HCT116 (cell line): ENCODE results near the gene FER.

ENCODE experiments used
- EGR1 ChIP-seq: IDR thresholded peaks from 2 replicates; pipeline ENCODE4 v1.6.1; 2012; ENCODE audit warnings: low read depth
- JUND ChIP-seq: IDR thresholded peaks from 2 replicates; pipeline ENCODE4 v1.6.1; 2012
- POLR2A ChIP-seq: IDR thresholded peaks from 2 replicates; pipeline ENCODE4 v1.7.0; 2011; ENCODE audit warnings: borderline replicate concordance; ENCODE audit not compliant: insufficient read depth, insufficient read length; ENCODE audit errors: extremely low read depth
- RAD21 ChIP-seq: IDR thresholded peaks from 2 replicates; pipeline ENCODE4 v1.6.1; 2012; ENCODE audit warnings: low read depth, mild to moderate bottlenecking
- SIN3A ChIP-seq: IDR thresholded peaks from 2 replicates; pipeline ENCODE4 v1.6.1; 2012; ENCODE audit warnings: low read depth
- YY1 ChIP-seq: IDR thresholded peaks from 2 replicates; pipeline ENCODE4 v1.6.1; 2011; ENCODE audit warnings: low read length, low read depth, moderate library complexity, mild to moderate bottlenecking; ENCODE audit not compliant: insufficient replicate concordance; ENCODE audit errors: extremely low read depth
- TF ChIP-seq, protein P1 (sequence below), 3 experiments: fragments of 200-600 bp in 1 of 3; sonication (generic) in 1 of 3; IDR thresholded peaks in 2 of 3; conservative IDR thresholded peaks in 1 of 3; 2 replicates each; pipeline ENCODE4 v1.5.1; 2012 to 2017; ENCODE audit warnings: low read depth in 2 of 3, low read length in 2 of 3, antibody characterized with exemption in 1 of 3, borderline replicate concordance in 1 of 3, control low read depth in 1 of 3, mild to moderate bottlenecking in 1 of 3, mixed read lengths in 1 of 3, mixed run types in 1 of 3, moderate library complexity in 1 of 3; ENCODE audit not compliant: insufficient read depth in 1 of 3

GRCh38 chr5:108867656-108868055 is 120.0 kb downstream of the FER start:
- TF ChIP-seq JUND (no peak), EGR1 (no peak), RAD21 (no peak), SIN3A (no peak), POLR2A (no peak), YY1 (no peak)
- TF ChIP-seq, protein P1, sequence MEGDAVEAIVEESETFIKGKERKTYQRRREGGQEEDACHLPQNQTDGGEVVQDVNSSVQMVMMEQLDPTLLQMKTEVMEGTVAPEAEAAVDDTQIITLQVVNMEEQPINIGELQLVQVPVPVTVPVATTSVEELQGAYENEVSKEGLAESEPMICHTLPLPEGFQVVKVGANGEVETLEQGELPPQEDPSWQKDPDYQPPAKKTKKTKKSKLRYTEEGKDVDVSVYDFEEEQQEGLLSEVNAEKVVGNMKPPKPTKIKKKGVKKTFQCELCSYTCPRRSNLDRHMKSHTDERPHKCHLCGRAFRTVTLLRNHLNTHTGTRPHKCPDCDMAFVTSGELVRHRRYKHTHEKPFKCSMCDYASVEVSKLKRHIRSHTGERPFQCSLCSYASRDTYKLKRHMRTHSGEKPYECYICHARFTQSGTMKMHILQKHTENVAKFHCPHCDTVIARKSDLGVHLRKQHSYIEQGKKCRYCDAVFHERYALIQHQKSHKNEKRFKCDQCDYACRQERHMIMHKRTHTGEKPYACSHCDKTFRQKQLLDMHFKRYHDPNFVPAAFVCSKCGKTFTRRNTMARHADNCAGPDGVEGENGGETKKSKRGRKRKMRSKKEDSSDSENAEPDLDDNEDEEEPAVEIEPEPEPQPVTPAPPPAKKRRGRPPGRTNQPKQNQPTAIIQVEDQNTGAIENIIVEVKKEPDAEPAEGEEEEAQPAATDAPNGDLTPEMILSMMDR (IDR thresholded peaks at IDR 0.05 in 2 of 3, conservative IDR thresholded peaks at IDR 0.05 in 1 of 3; ENCODE audit: borderline replicate concordance in 1 of 3, insufficient read depth in 1 of 3, low read depth in 2 of 3, low read length in 2 of 3), result no peak
